SHP77 treated with DMSO at 0.1 percent for 48 hours (cell line): Measurements from ENCODE around the gene PARD6G.
"Not testable (repeated sequence)": the region's sequence is repeated elsewhere in the genome, so short reads cannot be mapped to it uniquely, and the experiment has no call there.

ENCODE experiments used
- DNase-seq: peaks from one replicate; lab custom pipeline; 2025; lab: John Stamatoyannopoulos, UW

Gene PARD6G

GRCh38 chr18:80247393-80247841 is at the start of gene PARD6G:
Gene PARD6G, minus strand, starts transcription at chr18:80247514. Its CDS starts 166 bp downstream, at chr18:80247348.
- no peak for DNase-seq

- DNase-seq, result not testable (repeated sequence)
Measured at GRCh38 chr18:80262241-80263033, 15.1 kb upstream of the PARD6G start.

GRCh38 chr18:80259610-80260009 is 12.3 kb upstream of the PARD6G start:
- no peak for DNase-seq

GRCh38 chr18:80258640-80259039 is 11.3 kb upstream of the PARD6G start:
- DNase-seq, result no peak

GRCh38 chr18:80257579-80258543 is 10.5 kb upstream of the PARD6G start:
- DNase-seq, result not testable (repeated sequence)

GRCh38 chr18:80254971-80255500 is 7.7 kb upstream of the PARD6G start:
- DNase-seq, result no peak

GRCh38 chr18:80253871-80254492 is 6.7 kb upstream of the PARD6G start:
- no peak for DNase-seq

- no peak for DNase-seq
Measured at GRCh38 chr18:80253236-80253635, 5.9 kb upstream of the PARD6G start.

GRCh38 chr18:80252136-80252535 is 4.8 kb upstream of the PARD6G start:
- DNase-seq, result no peak

- DNase-seq, result no peak
Measured at GRCh38 chr18:80251700-80252099, 4.4 kb upstream of the PARD6G start.

- DNase-seq, result no peak
Measured at GRCh38 chr18:80250740-80251364, 3.5 kb upstream of the PARD6G start.

GRCh38 chr18:80249217-80250093 is 2.1 kb upstream of the PARD6G start:
- DNase-seq, result no peak

- DNase-seq, result no peak
Measured at GRCh38 chr18:80246445-80247392, 595 bp downstream of the PARD6G start.

GRCh38 chr18:80245781-80246444 is 1.4 kb downstream of the PARD6G start:
- no peak for DNase-seq

GRCh38 chr18:80244956-80245730 is 2.2 kb downstream of the PARD6G start:
- no peak for DNase-seq

GRCh38 chr18:80244167-80244566 is 3.1 kb downstream of the PARD6G start:
- no peak for DNase-seq

- DNase-seq, result no peak
Measured at GRCh38 chr18:80243204-80243603, 4.1 kb downstream of the PARD6G start.
